Measurements from ENCODE around the gene PARVB. TPM values are rescaled to one million over a fixed set of nuclear protein-coding genes. Genes with fewer than 3 reads are reported as not detected.

The PARVB gene
- total RNA-seq, 1 donor from 2014 or later = 22.1 TPM

- Mint-ChIP-seq H3K9me3 (peaks cover 19% of the 10 kb centered on the region), H3K4me3 (no peak overlapping the region), H3K27me3 (ENCODE audit: low read depth) (no peaks in the 10 kb centered on the region), H3K27ac (no peak overlapping the region), H3K36me3 (peaks cover 26% of the 10 kb centered on the region), H3K4me1 (no peaks in the 10 kb centered on the region)
- no peak for DNase-seq (ENCODE audit: low spot score in 2 of 2, unreplicated experiment in 2 of 2)
- no peak for TF ChIP-seq CTCF (IDR thresholded peaks at IDR 0.05; ENCODE audit: unreplicated experiment)
Measured at GRCh38 chr22:44136112-44136511, 112.0 kb downstream of the PARVB start.

GRCh38 chr22:44136786-44137185 lies 112.7 kb downstream of the PARVB start:
- Mint-ChIP-seq H3K27me3 (ENCODE audit: low read depth) (no peaks in the 10 kb centered on the region), H3K9me3 (peaks cover 19% of the 10 kb centered on the region), H3K36me3 (peaks cover 26% of the 10 kb centered on the region), H3K4me3 (no peak overlapping the region), H3K27ac (no peak overlapping the region), H3K4me1 (no peaks in the 10 kb centered on the region)
- no peak for DNase-seq (ENCODE audit: low spot score in 2 of 2, unreplicated experiment in 2 of 2)
- no peak for TF ChIP-seq CTCF (IDR thresholded peaks at IDR 0.05; ENCODE audit: unreplicated experiment)

- Mint-ChIP-seq H3K27ac (no peak overlapping the region), H3K4me3 (no peak overlapping the region), H3K27me3 (ENCODE audit: low read depth) (no peaks in the 10 kb centered on the region), H3K36me3 (peaks cover 26% of the 10 kb centered on the region), H3K9me3 (peaks cover 19% of the 10 kb centered on the region), H3K4me1 (no peaks in the 10 kb centered on the region)
- DNase-seq (ENCODE audit: low spot score in 2 of 2, unreplicated experiment in 2 of 2) = no peak
- TF ChIP-seq CTCF (IDR thresholded peaks at IDR 0.05; ENCODE audit: unreplicated experiment) = no peak
Measured at GRCh38 chr22:44137415-44137814, 113.3 kb downstream of the PARVB start.

- peaks cover under 1% of the 10 kb centered on the region for H3K27me3 Mint-ChIP-seq (ENCODE audit: low read depth)
- peaks cover 26% of the 10 kb centered on the region for H3K36me3 Mint-ChIP-seq
- no peak for DNase-seq (ENCODE audit: low spot score in 2 of 2, unreplicated experiment in 2 of 2)
- no peak overlapping the region for H3K4me3 Mint-ChIP-seq
- no peak for TF ChIP-seq CTCF (IDR thresholded peaks at IDR 0.05; ENCODE audit: unreplicated experiment)
- H3K27ac Mint-ChIP-seq = no peak overlapping the region
- peaks cover 19% of the 10 kb centered on the region for H3K9me3 Mint-ChIP-seq
- H3K4me1 Mint-ChIP-seq = peaks cover 3% of the 10 kb centered on the region
Measured at GRCh38 chr22:44139773-44140172, 115.7 kb downstream of the PARVB start.

GRCh38 chr22:44142421-44143104 lies 118.5 kb downstream of the PARVB start:
- Mint-ChIP-seq H3K27ac (no peak overlapping the region), H3K9me3 (peaks cover 4% of the 10 kb centered on the region), H3K4me3 (no peak overlapping the region), H3K27me3 (ENCODE audit: low read depth) (peaks cover 21% of the 10 kb centered on the region), H3K4me1 (peaks cover 12% of the 10 kb centered on the region), H3K36me3 (peaks cover 5% of the 10 kb centered on the region)
- no peak for TF ChIP-seq CTCF (IDR thresholded peaks at IDR 0.05; ENCODE audit: unreplicated experiment)
- DNase-seq (ENCODE audit: low spot score in 2 of 2, unreplicated experiment in 2 of 2) = no peak
